ENCODE measurements around the gene CTSE. TPM values are rescaled to one million over a fixed set of nuclear protein-coding genes. Genes with fewer than 3 reads are reported as not detected.

CTSE gene
- total and polyA plus RNA-seq, 2 of the 4 experiments (the other 2 are of a cell fraction): not detected

- peaks cover 8% of the 10 kb centered on the region for H3K27me3 ChIP-seq (ENCODE audit: control insufficient read depth, insufficient read depth, low read length)
- no peak overlapping the region for H3K18ac ChIP-seq (ENCODE audit: low read depth, low read length)
- H2AFZ ChIP-seq (replicated peaks; ENCODE audit: low read length, poor library complexity): peak overlapping the region; percentile 7
- H2BK5ac ChIP-seq (ENCODE audit: low read depth, low read length, poor library complexity, severe bottlenecking): no peak overlapping the region
- POLR2A ChIA-PET (ENCODE audit: unreplicated experiment): no interaction called here
- H3K4me1 ChIP-seq (ENCODE audit: control insufficient read depth, insufficient read depth, low read length): peaks cover 4% of the 10 kb centered on the region
- no peak overlapping the region for H2AK5ac ChIP-seq (ENCODE audit: low read depth, low read length)
- no peak overlapping the region for H3K4ac ChIP-seq (ENCODE audit: low read depth, low read length)
- no peak overlapping the region for H3K4me2 ChIP-seq (ENCODE audit: low read depth, low read length)
- peaks cover 4% of the 10 kb centered on the region; the same call in 1 of the 2 replicates for H3K9me1 ChIP-seq (ENCODE audit: insufficient read depth, low read length)
- H4K8ac ChIP-seq (ENCODE audit: low read depth in 2 of 2, low read length in 2 of 2): no peak overlapping the region
- H2BK20ac ChIP-seq (ENCODE audit: low read depth, low read length): no peak overlapping the region
- 91% methylated on average over 5 of the region's 9 CpGs; no CpG with 5 or more reads in 1 of the 2 experiments for WGBS, 2 experiments (ENCODE audit: extremely low coverage in 2 of 2, insufficient read length in 1 of 2)
- no peaks in the 10 kb centered on the region for H3K36me3 ChIP-seq (ENCODE audit: control insufficient read depth, insufficient read depth, low read length)
- no peak overlapping the region for H4K91ac ChIP-seq (ENCODE audit: insufficient read depth, low read depth, low read length)
- BruUV-seq (replicated peaks): no TSS peak
- no peak overlapping the region for H3K23ac ChIP-seq (ENCODE audit: low read depth, low read length)
- H3K9ac ChIP-seq (ENCODE audit: low read depth, low read length): no peak overlapping the region
- no peak for TF ChIP-seq ELK1 (IDR thresholded peaks at IDR 0.05; ENCODE audit: borderline replicate concordance, low read depth, low read length)
- no peak for TF ChIP-seq NFE2L2 (IDR thresholded peaks at IDR 0.05; ENCODE audit: low read depth, low read length)
- no peak for TF ChIP-seq MAFK (IDR thresholded peaks at IDR 0.05; ENCODE audit: low read depth, low read length)
- TF ChIP-seq RCOR1 (IDR thresholded peaks at IDR 0.05; ENCODE audit: insufficient replicate concordance, low read length): no peak
- TF ChIP-seq RFX5 (IDR thresholded peaks at IDR 0.05; ENCODE audit: low read depth, low read length): no peak
- in situ Hi-C loops (cut with MboI; ENCODE audit: low sequenced_read_pairs): no loop called here
- H3K79me1 ChIP-seq (ENCODE audit: low read depth in 1 of 2, low read length in 2 of 2): no peaks in the 10 kb centered on the region
- H2BK120ac ChIP-seq (ENCODE audit: low read depth, low read length): no peak overlapping the region
- intact Hi-C loops (cut with micrococcal nuclease): no loop called here
- no peak overlapping the region for H3K4me3 ChIP-seq (ENCODE audit: insufficient read depth, low read depth, low read length)
- H2AK9ac ChIP-seq (replicated peaks; ENCODE audit: low read depth, low read length, poor library complexity): no peak overlapping the region
- dilution Hi-C loops (cut with HindIII; ENCODE audit: low sequenced_read_pairs, unreplicated experiment): no loop called here
- no peaks in the 10 kb centered on the region for H3K9me3 ChIP-seq (ENCODE audit: control insufficient read depth, insufficient read depth, low read length)
- no peak overlapping the region for H3K56ac ChIP-seq (ENCODE audit: extremely low read depth, insufficient read depth, low read length)
- no peak overlapping the region for H4K5ac ChIP-seq (ENCODE audit: low read depth, low read length)
- no peak overlapping the region for H3K27ac ChIP-seq (ENCODE audit: insufficient read depth, low read length)
- no peaks in the 10 kb centered on the region for H4K20me1 ChIP-seq (ENCODE audit: insufficient read depth, low read length)
- H2BK15ac ChIP-seq (ENCODE audit: low read depth, low read length): no peak overlapping the region
- CTCF ChIA-PET: no interaction called here
- no peak for DNase-seq
- no peak for ATAC-seq (ENCODE audit: low read depth)
- H3K14ac ChIP-seq (replicated peaks; ENCODE audit: low read depth, low read length): no peak overlapping the region
Measured at GRCh38 chr1:206021008-206021625, 2.6 kb downstream of the CTSE start.
